Lower leg skin (tissue), 3 donors: ENCODE measurements around the gene DTWD2.

Experiments
- CTCF ChIP-seq, 3 donors: fragments of 450-650 bp; IDR thresholded peaks; one replicate each; pipeline ENCODE4 v1.5.1; 2016; ENCODE audit warnings: antibody characterized with exemption in 3 of 3, mild to moderate bottlenecking in 3 of 3, moderate library complexity in 2 of 3
- POLR2A ChIP-seq, 2 donors: fragments of 450-650 bp; IDR thresholded peaks; one replicate each; pipeline ENCODE4 v1.6.1; 2016 to 2017; ENCODE audit warnings: antibody characterized with exemption in 2 of 2, mild to moderate bottlenecking in 1 of 2, moderate library complexity in 1 of 2

DNA sequence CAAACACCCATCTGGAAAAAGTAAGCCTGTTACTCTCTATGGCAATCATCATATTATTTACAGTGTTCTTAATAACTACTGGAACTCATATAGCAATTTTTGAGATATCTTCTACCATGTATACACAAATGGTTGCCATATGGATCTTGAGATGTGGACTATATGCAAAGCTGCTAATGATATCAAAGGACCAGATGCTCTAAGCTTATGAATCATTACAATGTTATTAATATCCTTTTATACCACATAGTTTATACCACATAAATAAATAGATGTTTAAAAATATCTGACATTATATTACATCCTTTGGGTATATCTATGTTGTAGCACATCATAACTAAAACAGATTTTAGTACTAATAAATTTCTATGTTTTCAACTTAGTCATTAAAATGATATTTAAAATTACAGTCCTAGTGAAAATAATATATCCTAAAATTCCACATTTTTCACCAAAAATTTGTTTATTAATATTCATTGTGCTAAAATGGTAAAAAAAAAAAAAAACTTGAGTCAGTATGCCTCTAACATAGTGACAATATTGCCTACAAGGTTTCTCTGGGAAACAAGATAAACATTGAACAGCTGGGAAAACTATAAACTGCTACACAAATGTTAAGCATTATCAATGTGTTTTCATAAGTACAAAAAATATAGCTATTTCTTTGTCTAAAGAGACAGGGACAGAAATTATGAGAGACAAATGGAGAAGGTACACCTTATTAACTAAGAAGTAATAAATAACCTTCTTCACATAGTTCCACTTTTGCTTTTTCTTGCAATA is 85.5 kb downstream of the DTWD2 start:
- no peak for TF ChIP-seq CTCF (IDR thresholded peaks at IDR 0.05)
- no peak for TF ChIP-seq POLR2A (IDR thresholded peaks at IDR 0.05)
